Peyer's patch (tissue), 4 donors: ENCODE data around the gene RBM19.

Experiments used
- CTCF ChIP-seq, 6 experiments: fragments of 450-650 bp in 4 of 6; fragments of 200-600 bp in 2 of 6; sonication (generic) in 1 of 6; IDR thresholded peaks; one replicate each; pipeline ENCODE4 v1.5.1; 2017 to 2019; ENCODE audit warnings: antibody characterized with exemption in 6 of 6, mild to moderate bottlenecking in 3 of 6, moderate library complexity in 1 of 6
- POLR2A ChIP-seq, 2 donors: fragments of 450-650 bp; IDR thresholded peaks; one replicate each; pipeline ENCODE4 v1.5.1; 2017; ENCODE audit warnings: antibody characterized with exemption in 2 of 2, mild to moderate bottlenecking in 2 of 2, moderate library complexity in 2 of 2

- TF ChIP-seq POLR2A (IDR thresholded peaks at IDR 0.05) (no peak), CTCF (IDR thresholded peaks at IDR 0.05) (no peak)
These were observed 74.9 kb downstream of the RBM19 start for GRCh38 chr12:113891167-113891692.
